Measurements from ENCODE around the gene NAA80. TPM values are rescaled to one million over a fixed set of nuclear protein-coding genes. Genes with fewer than 3 reads are reported as not detected.
A peak's percentile ranks its signal among the peaks of the same experiment; 100 is the strongest.

NAA80 gene
- total and polyA plus RNA-seq, 2 of the 13 experiments (the other 11 are each of a cell fraction or from before 2014, with no cell fraction given), result 3.4 to 8.7 TPM

DNA sequence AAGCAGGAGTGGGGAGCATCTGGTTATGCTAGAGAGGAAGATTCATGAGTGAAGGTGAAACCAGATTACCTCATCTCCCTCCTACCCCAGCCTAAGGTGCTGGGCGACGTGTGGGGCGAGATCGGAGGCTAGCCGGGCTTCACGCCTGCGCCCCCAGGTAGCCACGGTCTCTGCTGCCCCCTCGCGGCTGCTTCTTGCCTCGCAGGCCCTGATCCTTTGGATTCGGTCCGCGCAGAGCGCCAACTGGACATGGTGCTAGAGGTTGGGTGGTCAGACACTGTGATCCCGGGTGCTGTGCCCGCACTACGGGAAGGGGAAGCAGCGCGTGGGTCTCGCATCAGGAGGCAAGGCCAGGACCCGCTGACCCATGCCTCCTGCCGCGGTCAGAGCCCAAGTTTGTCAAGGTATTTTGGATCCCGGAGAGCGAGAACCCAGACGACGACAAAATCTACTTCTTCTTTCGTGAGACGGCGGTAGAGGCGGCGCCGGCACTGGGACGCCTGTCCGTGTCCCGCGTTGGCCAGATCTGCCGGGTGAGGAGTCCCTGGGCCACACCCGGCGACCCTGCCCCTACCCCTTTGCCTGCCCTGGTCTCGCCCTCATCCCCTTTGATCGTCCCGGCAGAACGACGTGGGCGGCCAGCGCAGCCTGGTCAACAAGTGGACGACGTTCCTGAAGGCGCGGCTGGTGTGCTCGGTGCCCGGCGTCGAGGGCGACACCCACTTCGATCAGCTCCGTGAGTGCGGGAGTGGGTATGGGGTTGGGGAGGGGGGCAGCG lies 26.1 kb downstream of the NAA80 start (continued):
- TF ChIP-seq, protein P1, sequence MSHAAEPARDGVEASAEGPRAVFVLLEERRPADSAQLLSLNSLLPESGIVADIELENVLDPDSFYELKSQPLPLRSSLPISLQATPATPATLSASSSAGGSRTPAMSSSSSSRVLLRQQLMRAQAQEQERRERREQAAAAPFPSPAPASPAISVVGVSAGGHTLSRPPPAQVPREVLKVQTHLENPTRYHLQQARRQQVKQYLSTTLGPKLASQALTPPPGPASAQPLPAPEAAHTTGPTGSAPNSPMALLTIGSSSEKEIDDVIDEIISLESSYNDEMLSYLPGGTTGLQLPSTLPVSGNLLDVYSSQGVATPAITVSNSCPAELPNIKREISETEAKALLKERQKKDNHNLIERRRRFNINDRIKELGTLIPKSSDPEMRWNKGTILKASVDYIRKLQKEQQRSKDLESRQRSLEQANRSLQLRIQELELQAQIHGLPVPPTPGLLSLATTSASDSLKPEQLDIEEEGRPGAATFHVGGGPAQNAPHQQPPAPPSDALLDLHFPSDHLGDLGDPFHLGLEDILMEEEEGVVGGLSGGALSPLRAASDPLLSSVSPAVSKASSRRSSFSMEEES (CRISPR knock-in tag; IDR thresholded peaks at IDR 0.05), result no peak
- TF ChIP-seq HNRNPH1 (optimal IDR thresholded peaks at IDR 0.05; ENCODE audit: low read depth, low read length) (no peak), ZNF33A (CRISPR knock-in tag; IDR thresholded peaks at IDR 0.05; ENCODE audit: borderline replicate concordance) (no peak), ZNF615 (CRISPR knock-in tag; IDR thresholded peaks at IDR 0.05; ENCODE audit: borderline replicate concordance) (no peak), SNRNP70 (IDR thresholded peaks at IDR 0.05; ENCODE audit: low read depth, low read length) (no peak), ATF7-NPFF (CRISPR knock-in tag; IDR thresholded peaks at IDR 0.05; ENCODE audit: low read depth) (0 out of 2 replicates have a peak, but pooled peaks have one; percentile 59), ZNF616 (CRISPR knock-in tag; IDR thresholded peaks at IDR 0.05; ENCODE audit: low read depth) (no peak), ZNF703 (CRISPR knock-in tag; IDR thresholded peaks at IDR 0.05; ENCODE audit: borderline replicate concordance) (no peak), ZKSCAN5 (CRISPR knock-in tag; IDR thresholded peaks at IDR 0.05) (no peak), ZNF891 (CRISPR knock-in tag; IDR thresholded peaks at IDR 0.05) (peak; percentile 43; the same call in 1 of the 2 replicates), SP140L (CRISPR knock-in tag; IDR thresholded peaks at IDR 0.05; ENCODE audit: borderline replicate concordance) (no peak), TSC22D2 (CRISPR knock-in tag; IDR thresholded peaks at IDR 0.05; ENCODE audit: borderline replicate concordance) (peak; percentile 83; the same call in 1 of the 2 replicates), MXD1 (CRISPR knock-in tag; IDR thresholded peaks at IDR 0.05) (no peak), ZNF792 (CRISPR knock-in tag; IDR thresholded peaks at IDR 0.05) (peak; percentile 96), JARID2 (CRISPR knock-in tag; IDR thresholded peaks at IDR 0.05; ENCODE audit: insufficient replicate concordance) (no peak), ASH2L (IDR thresholded peaks at IDR 0.05; ENCODE audit: insufficient read length, low read depth, low read length) (no peak), SAP130 (CRISPR knock-in tag; IDR thresholded peaks at IDR 0.05; ENCODE audit: low read depth) (peak; percentile 53), KAT7 (CRISPR knock-in tag; IDR thresholded peaks at IDR 0.05; ENCODE audit: borderline replicate concordance) (peak; percentile 52; the same call in 1 of the 2 replicates), ZNF850 (CRISPR knock-in tag; conservative IDR thresholded peaks at IDR 0.05) (no peak), ZFP36L2 (CRISPR knock-in tag; IDR thresholded peaks at IDR 0.05) (no peak), JUNB (CRISPR knock-in tag; IDR thresholded peaks at IDR 0.05; ENCODE audit: borderline replicate concordance) (no peak), ADNP (CRISPR knock-in tag; IDR thresholded peaks at IDR 0.05) (no peak), ZNF724P (CRISPR knock-in tag; IDR thresholded peaks at IDR 0.05; ENCODE audit: borderline replicate concordance) (0 out of 2 replicates have a peak, but pooled peaks have one; percentile 43)
- TF ChIP-seq, protein P2, sequence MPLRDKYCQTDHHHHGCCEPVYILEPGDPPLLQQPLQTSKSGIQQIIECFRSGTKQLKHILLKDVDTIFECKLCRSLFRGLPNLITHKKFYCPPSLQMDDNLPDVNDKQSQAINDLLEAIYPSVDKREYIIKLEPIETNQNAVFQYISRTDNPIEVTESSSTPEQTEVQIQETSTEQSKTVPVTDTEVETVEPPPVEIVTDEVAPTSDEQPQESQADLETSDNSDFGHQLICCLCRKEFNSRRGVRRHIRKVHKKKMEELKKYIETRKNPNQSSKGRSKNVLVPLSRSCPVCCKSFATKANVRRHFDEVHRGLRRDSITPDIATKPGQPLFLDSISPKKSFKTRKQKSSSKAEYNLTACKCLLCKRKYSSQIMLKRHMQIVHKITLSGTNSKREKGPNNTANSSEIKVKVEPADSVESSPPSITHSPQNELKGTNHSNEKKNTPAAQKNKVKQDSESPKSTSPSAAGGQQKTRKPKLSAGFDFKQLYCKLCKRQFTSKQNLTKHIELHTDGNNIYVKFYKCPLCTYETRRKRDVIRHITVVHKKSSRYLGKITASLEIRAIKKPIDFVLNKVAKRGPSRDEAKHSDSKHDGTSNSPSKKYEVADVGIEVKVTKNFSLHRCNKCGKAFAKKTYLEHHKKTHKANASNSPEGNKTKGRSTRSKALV (CRISPR knock-in tag; IDR thresholded peaks at IDR 0.05), result no peak
- TF ChIP-seq, protein P3, sequence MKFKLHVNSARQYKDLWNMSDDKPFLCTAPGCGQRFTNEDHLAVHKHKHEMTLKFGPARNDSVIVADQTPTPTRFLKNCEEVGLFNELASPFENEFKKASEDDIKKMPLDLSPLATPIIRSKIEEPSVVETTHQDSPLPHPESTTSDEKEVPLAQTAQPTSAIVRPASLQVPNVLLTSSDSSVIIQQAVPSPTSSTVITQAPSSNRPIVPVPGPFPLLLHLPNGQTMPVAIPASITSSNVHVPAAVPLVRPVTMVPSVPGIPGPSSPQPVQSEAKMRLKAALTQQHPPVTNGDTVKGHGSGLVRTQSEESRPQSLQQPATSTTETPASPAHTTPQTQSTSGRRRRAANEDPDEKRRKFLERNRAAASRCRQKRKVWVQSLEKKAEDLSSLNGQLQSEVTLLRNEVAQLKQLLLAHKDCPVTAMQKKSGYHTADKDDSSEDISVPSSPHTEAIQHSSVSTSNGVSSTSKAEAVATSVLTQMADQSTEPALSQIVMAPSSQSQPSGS (CRISPR knock-in tag; IDR thresholded peaks at IDR 0.05), result peak; percentile 94
